ENCODE data around the gene AGBL4. TPM values are rescaled to one million over a fixed set of nuclear protein-coding genes. Genes with fewer than 3 reads are reported as not detected.

Gene AGBL4
- total RNA-seq, 1 donor from 2014 or later, result 2.1 TPM

- Histone ChIP-seq H3K27ac (no peak overlapping the region), H3K4me3 (no peak overlapping the region), H3K27me3 (ENCODE audit: low read depth) (no peaks in the 10 kb centered on the region), H3K4me1 (no peaks in the 10 kb centered on the region), H3K9me3 (no peaks in the 10 kb centered on the region), H3K36me3 (no peaks in the 10 kb centered on the region)
- no peak for TF ChIP-seq CTCF (IDR thresholded peaks at IDR 0.05)
- ATAC-seq, result no peak
- intact Hi-C loops (cut with DNase I), result no loop called here
- no peak for DNase-seq
Observed at GRCh38 chr1:48627486-48627885, 1396.3 kb downstream of the AGBL4 start.

GRCh38 chr1:48619539-48619938 lies 1404.2 kb downstream of the AGBL4 start:
- no peaks in the 10 kb centered on the region for H3K9me3 ChIP-seq
- no peak overlapping the region for H3K4me3 ChIP-seq
- no peak for TF ChIP-seq CTCF (IDR thresholded peaks at IDR 0.05)
- no peak overlapping the region for H3K27ac ChIP-seq
- intact Hi-C loops (cut with DNase I), result no loop called here
- no peaks in the 10 kb centered on the region for H3K36me3 ChIP-seq
- ATAC-seq (no peak), DNase-seq (no peak)
- H3K4me1 ChIP-seq, result no peaks in the 10 kb centered on the region
- peaks cover 4% of the 10 kb centered on the region for H3K27me3 ChIP-seq (ENCODE audit: low read depth)

DNA sequence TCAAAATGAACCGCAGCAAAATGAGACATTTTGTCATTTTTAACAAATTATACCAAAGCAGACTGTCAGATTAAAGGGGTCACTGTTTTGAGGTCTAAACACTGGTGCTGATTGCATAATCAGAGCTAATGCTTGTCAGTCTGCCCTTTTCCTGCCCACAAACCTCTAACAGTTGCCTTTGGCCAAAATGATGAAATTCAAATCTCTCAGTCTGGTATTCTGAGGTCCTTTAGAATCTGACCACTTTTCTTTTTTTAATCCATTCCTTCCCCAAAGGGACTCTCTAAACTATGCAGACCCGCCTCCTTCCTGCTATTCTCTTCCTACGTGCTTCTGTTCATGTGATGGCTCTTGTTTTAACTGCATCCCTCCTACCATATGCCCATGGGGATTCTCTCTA lies 1406.5 kb downstream of the AGBL4 start:
- ATAC-seq, result no peak
- Histone ChIP-seq H3K27me3 (ENCODE audit: low read depth) (peaks cover 4% of the 10 kb centered on the region), H3K36me3 (no peaks in the 10 kb centered on the region), H3K4me3 (no peak overlapping the region), H3K9me3 (no peaks in the 10 kb centered on the region), H3K27ac (no peak overlapping the region), H3K4me1 (no peaks in the 10 kb centered on the region)
- no peak for TF ChIP-seq CTCF (IDR thresholded peaks at IDR 0.05)
- no peak for DNase-seq
- intact Hi-C loops (cut with DNase I), result no loop called here

GRCh38 chr1:48616710-48617109 lies 1407.0 kb downstream of the AGBL4 start:
- DNase-seq (no peak), ATAC-seq (no peak)
- no peak for TF ChIP-seq CTCF (IDR thresholded peaks at IDR 0.05)
- intact Hi-C loops (cut with DNase I), result no loop called here
- Histone ChIP-seq H3K4me1 (no peaks in the 10 kb centered on the region), H3K9me3 (no peaks in the 10 kb centered on the region), H3K4me3 (no peak overlapping the region), H3K36me3 (no peaks in the 10 kb centered on the region), H3K27me3 (ENCODE audit: low read depth) (peaks cover 4% of the 10 kb centered on the region), H3K27ac (no peak overlapping the region)

GRCh38 chr1:48611841-48612240 lies 1411.9 kb downstream of the AGBL4 start:
- H3K4me1 ChIP-seq, result no peaks in the 10 kb centered on the region
- intact Hi-C loops (cut with DNase I), result no loop called here
- no peak overlapping the region for H3K4me3 ChIP-seq
- no peak for TF ChIP-seq CTCF (IDR thresholded peaks at IDR 0.05)
- no peak for DNase-seq
- no peaks in the 10 kb centered on the region for H3K27me3 ChIP-seq (ENCODE audit: low read depth)
- H3K27ac ChIP-seq, result no peak overlapping the region
- ATAC-seq, result no peak
- no peaks in the 10 kb centered on the region for H3K9me3 ChIP-seq
- no peaks in the 10 kb centered on the region for H3K36me3 ChIP-seq
